Fibroblast of lung (primary cell): ENCODE measurements around the gene FSTL4.

Experiments
- CTCF ChIP-seq, 2 donors: IDR thresholded peaks in 1 of 2; conservative IDR thresholded peaks in 1 of 2; 1 replicate in 1 of 2; 2 replicates in 1 of 2; pipeline ENCODE4 v1.5.1; 2011 to 2012; ENCODE audit warnings: low read length in 2 of 2, control low read depth in 1 of 2, inconsistent platforms in 1 of 2, low read depth in 1 of 2, mild to moderate bottlenecking in 1 of 2
- EZH2 ChIP-seq: IDR thresholded peaks from 2 replicates; pipeline ENCODE4 v1.5.1; 2012; ENCODE audit warnings: low read length, control low read depth, mild to moderate bottlenecking; ENCODE audit errors: missing control alignments

- TF ChIP-seq CTCF (conservative IDR thresholded peaks at IDR 0.05 in 1 of 2, IDR thresholded peaks at IDR 0.05 in 1 of 2; ENCODE audit: low read depth in 1 of 2, low read length in 2 of 2) (no peak), EZH2 (no peak)
Measured at GRCh38 chr5:133564921-133565565, 47.3 kb downstream of the FSTL4 start.
